ENCODE measurements around the gene NRCAM.

- TF ChIP-seq CTCF (conservative IDR thresholded peaks at IDR 0.05; ENCODE audit: low read depth, low read length) = no peak
- TF ChIP-seq EZH2 (IDR thresholded peaks at IDR 0.05; ENCODE audit: borderline replicate concordance, low read depth, low read length, poor library complexity, severe bottlenecking) = no peak
Observed at GRCh38 chr7:108331971-108332370, 124.3 kb downstream of the NRCAM start.

Data from A673 (cell line).